ENCODE results near the gene MAPKBP1. TPM values are rescaled to one million over a fixed set of nuclear protein-coding genes. Genes with fewer than 3 reads are reported as not detected.
A peak's percentile ranks its signal among the peaks of the same experiment; 100 is the strongest.

The MAPKBP1 gene
- total RNA-seq, 1 donor from 2014 or later: 36.6 TPM

DNA sequence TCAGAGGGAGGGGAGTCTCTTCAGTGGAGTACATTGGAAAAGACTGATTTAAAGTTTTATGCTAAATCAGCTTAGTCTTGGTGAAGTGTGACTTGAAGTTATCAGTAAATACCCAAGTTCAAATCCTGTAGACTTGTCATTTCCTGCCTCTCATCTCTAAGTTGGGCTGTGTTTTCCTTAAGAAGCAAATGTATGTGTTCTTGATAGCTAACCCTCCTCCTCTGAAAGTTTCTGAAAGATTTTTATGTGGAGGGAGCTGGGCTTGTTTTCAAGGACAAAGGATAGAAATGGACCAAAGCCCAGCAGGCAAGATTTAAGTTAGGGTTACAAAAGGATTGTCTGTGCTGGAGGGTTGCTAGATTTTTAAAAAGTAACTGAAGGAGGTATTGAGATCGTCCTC is 4.2 kb downstream of the MAPKBP1 start:
- peaks cover 56% of the 10 kb centered on the region for H3K4me1 Mint-ChIP-seq
- H3K9me3 Mint-ChIP-seq: no peaks in the 10 kb centered on the region
- TF ChIP-seq, protein P1, sequence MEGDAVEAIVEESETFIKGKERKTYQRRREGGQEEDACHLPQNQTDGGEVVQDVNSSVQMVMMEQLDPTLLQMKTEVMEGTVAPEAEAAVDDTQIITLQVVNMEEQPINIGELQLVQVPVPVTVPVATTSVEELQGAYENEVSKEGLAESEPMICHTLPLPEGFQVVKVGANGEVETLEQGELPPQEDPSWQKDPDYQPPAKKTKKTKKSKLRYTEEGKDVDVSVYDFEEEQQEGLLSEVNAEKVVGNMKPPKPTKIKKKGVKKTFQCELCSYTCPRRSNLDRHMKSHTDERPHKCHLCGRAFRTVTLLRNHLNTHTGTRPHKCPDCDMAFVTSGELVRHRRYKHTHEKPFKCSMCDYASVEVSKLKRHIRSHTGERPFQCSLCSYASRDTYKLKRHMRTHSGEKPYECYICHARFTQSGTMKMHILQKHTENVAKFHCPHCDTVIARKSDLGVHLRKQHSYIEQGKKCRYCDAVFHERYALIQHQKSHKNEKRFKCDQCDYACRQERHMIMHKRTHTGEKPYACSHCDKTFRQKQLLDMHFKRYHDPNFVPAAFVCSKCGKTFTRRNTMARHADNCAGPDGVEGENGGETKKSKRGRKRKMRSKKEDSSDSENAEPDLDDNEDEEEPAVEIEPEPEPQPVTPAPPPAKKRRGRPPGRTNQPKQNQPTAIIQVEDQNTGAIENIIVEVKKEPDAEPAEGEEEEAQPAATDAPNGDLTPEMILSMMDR (conservative IDR thresholded peaks at IDR 0.05): no peak
- H3K27me3 Mint-ChIP-seq (ENCODE audit: low read depth): no peaks in the 10 kb centered on the region
- no peak for DNase-seq (ENCODE audit: low read depth, low spot score)
- H3K4me3 Mint-ChIP-seq: peak overlapping the region; percentile 57
- H3K27ac Mint-ChIP-seq (ENCODE audit: unreplicated experiment): peak overlapping the region; percentile 10
- H3K36me3 Mint-ChIP-seq (ENCODE audit: low read depth): no peaks in the 10 kb centered on the region

- no peak for DNase-seq (ENCODE audit: low read depth, low spot score)
- Mint-ChIP-seq H3K4me1 (peaks cover 50% of the 10 kb centered on the region), H3K4me3 (peak overlapping the region; percentile 69), H3K27ac (ENCODE audit: unreplicated experiment) (peak overlapping the region; percentile 53), H3K36me3 (ENCODE audit: low read depth) (no peaks in the 10 kb centered on the region), H3K9me3 (no peaks in the 10 kb centered on the region), H3K27me3 (ENCODE audit: low read depth) (no peaks in the 10 kb centered on the region)
- TF ChIP-seq, protein P1 (conservative IDR thresholded peaks at IDR 0.05): no peak
Measured at GRCh38 chr15:41779662-41780157, 5.4 kb downstream of the MAPKBP1 start.

DNA sequence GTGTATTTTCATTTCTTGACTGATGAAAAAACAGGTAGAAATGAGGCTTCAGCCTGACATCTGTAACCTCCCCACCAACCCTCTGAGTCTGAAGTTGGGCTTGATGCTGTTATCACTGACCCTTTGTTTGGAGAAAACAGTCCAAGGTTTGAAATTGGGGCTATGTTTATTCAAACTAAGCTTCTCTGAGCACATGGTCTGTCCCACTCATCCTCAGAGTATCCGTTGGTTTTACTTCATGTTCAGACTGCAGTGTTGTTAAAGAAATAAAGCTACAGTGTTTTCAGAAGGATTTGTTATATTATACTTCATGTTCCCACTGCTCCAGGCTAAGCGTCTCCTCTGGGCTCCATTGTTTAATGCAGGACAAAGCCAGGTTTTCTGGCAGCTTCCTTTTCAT is 6.0 kb downstream of the MAPKBP1 start:
- Mint-ChIP-seq H3K27ac (ENCODE audit: unreplicated experiment) (peak overlapping the region; percentile 53), H3K27me3 (ENCODE audit: low read depth) (no peaks in the 10 kb centered on the region), H3K4me3 (peak overlapping the region; percentile 69), H3K36me3 (ENCODE audit: low read depth) (no peaks in the 10 kb centered on the region), H3K4me1 (peaks cover 45% of the 10 kb centered on the region), H3K9me3 (no peaks in the 10 kb centered on the region)
- TF ChIP-seq, protein P1 (conservative IDR thresholded peaks at IDR 0.05): no peak
- DNase-seq (ENCODE audit: low read depth, low spot score): no peak

DNA sequence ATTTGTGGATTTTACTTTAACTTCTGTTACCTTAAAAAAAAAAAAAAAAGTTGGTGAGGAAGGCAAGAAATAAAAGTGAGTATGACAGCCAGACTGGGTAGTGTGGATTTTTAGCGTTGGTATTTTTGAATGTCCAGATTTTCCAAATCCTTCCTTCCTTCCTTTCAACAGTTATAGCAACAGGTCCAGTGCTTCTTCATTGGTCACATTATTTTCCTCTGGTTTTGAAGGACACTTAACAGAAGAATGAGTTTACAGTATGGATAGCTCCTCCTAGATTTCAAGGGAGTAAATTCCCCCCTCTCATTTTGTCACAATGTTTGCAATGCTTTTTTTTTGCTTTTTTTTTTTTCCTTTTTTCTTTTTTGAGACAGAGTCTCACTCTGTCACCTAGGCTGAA is 6.4 kb downstream of the MAPKBP1 start:
- Mint-ChIP-seq H3K27me3 (ENCODE audit: low read depth) (no peaks in the 10 kb centered on the region), H3K27ac (ENCODE audit: unreplicated experiment) (no peak overlapping the region), H3K36me3 (ENCODE audit: low read depth) (no peaks in the 10 kb centered on the region), H3K4me3 (no peak overlapping the region), H3K4me1 (peaks cover 40% of the 10 kb centered on the region), H3K9me3 (no peaks in the 10 kb centered on the region)
- DNase-seq (ENCODE audit: low read depth, low spot score): no peak
- TF ChIP-seq, protein P1 (conservative IDR thresholded peaks at IDR 0.05): no peak

DNA sequence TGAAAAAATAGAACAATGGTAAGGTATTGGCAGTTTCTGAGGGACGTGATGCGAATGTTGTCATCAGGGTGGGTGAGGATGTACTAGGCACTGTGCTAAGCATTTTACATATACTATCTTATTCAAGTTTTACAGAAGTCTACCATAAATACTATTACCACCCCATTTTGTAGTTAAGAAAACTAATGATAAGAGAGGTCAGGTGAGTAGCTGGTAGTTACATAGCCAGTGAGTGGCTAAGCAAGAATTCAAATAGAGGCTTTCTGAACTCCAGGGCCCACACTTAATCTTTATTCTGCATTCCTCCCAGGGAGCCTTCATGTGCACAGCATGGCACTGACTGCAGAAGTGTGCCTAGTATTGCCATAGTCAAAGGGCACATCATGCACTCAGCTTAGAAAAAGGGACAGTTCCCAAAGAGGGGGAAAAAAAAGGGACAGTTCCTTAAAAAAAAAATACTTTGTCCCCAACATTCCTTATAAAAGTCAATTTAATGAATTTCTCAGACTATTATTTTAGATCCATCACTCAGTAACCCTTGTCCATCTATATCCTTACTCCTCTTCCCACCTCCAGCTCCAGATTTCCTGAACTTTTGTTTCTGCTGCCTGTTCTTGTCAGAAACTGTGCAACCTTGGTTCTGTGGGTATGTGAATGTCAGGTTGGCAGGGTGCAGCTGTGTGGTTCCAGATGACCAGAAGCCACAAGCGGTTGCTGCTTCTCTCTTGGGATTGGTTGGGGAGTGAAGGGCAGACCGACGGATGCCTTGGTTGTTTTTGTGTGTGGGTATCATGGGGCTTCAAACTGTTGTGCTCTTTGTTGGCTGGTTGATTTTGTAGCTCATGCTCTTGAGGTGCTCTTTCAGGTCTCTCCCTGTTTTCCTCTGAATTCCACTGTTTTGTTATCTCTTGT is 8.3 kb downstream of the MAPKBP1 start:
- no peak overlapping the region for H3K27ac Mint-ChIP-seq (ENCODE audit: unreplicated experiment)
- H3K4me3 Mint-ChIP-seq: no peak overlapping the region
- H3K9me3 Mint-ChIP-seq: no peaks in the 10 kb centered on the region
- no peak for DNase-seq (ENCODE audit: low read depth, low spot score)
- TF ChIP-seq, protein P1 (conservative IDR thresholded peaks at IDR 0.05): no peak
- peaks cover 26% of the 10 kb centered on the region for H3K4me1 Mint-ChIP-seq
- H3K36me3 Mint-ChIP-seq (ENCODE audit: low read depth): no peaks in the 10 kb centered on the region
- no peaks in the 10 kb centered on the region for H3K27me3 Mint-ChIP-seq (ENCODE audit: low read depth)

Measured in neural crest cell (in vitro differentiated cells).